ENCODE measurements around the gene IMMP1L.
A peak's percentile ranks its signal among the peaks of the same experiment; 100 is the strongest.

The IMMP1L gene

GRCh38 chr11:31509429-31510345, at the start of gene IMMP1L, which contains the start of gene ELP4:
Gene IMMP1L (minus strand): TSS chr11:31509622. CDS start chr11:31463276, 46,346 bp downstream.
Gene ELP4 (plus strand): TSS chr11:31509767. CDS start chr11:31509785, 18 bp downstream.
- no peaks in the 10 kb centered on the region for H4K20me1 ChIP-seq (ENCODE audit: insufficient read depth)
- no peak for TF ChIP-seq CTCF (conservative IDR thresholded peaks at IDR 0.05; ENCODE audit: low read depth, low read length)
- H3K4me2 ChIP-seq = peak within 1 kb of the TSS; percentile 96
- H3K4me3 ChIP-seq (IDR thresholded peaks at IDR 0.05; ENCODE audit: insufficient read depth, low read depth, low read length) = peak within 1 kb of the TSS; percentile 63
- no peaks in the 10 kb centered on the region for H3K27me3 ChIP-seq (ENCODE audit: insufficient read depth, low read depth)
- H3K4me1 ChIP-seq (ENCODE audit: low read depth, poor library complexity, severe bottlenecking) = peaks cover 10% of the 10 kb centered on the region
- no peaks in the 10 kb centered on the region for H3K36me3 ChIP-seq (ENCODE audit: insufficient read depth)
- H3K9ac ChIP-seq = peak within 1 kb of the TSS; percentile 89
- peak within 1 kb of the TSS; percentile 72 for H3K27ac ChIP-seq
- peaks cover 29% of the 10 kb centered on the region; the same call in 1 of the 2 replicates for H3K79me2 ChIP-seq (ENCODE audit: insufficient read depth, low read depth)
- peak within 1 kb of the TSS; percentile 93 for H2AFZ ChIP-seq (ENCODE audit: low read depth)

GRCh38 chr11:31558001-31558400, 48.6 kb upstream of the IMMP1L start:
- H3K36me3 ChIP-seq (ENCODE audit: insufficient read depth) = no peaks in the 10 kb centered on the region
- H3K27ac ChIP-seq = no peak overlapping the region
- no peak overlapping the region for H3K4me2 ChIP-seq
- H3K4me1 ChIP-seq (ENCODE audit: low read depth, poor library complexity, severe bottlenecking) = no peaks in the 10 kb centered on the region
- H3K9ac ChIP-seq = no peak overlapping the region
- H3K4me3 ChIP-seq (IDR thresholded peaks at IDR 0.05; ENCODE audit: insufficient read depth, low read depth, low read length) = no peak overlapping the region
- TF ChIP-seq CTCF (conservative IDR thresholded peaks at IDR 0.05; ENCODE audit: low read depth, low read length) = no peak
- H4K20me1 ChIP-seq (ENCODE audit: insufficient read depth) = no peaks in the 10 kb centered on the region
- H2AFZ ChIP-seq (ENCODE audit: low read depth) = no peak overlapping the region
- H3K79me2 ChIP-seq (ENCODE audit: insufficient read depth, low read depth) = no peaks in the 10 kb centered on the region
- H3K27me3 ChIP-seq (ENCODE audit: insufficient read depth, low read depth) = no peaks in the 10 kb centered on the region

GRCh38 chr11:31555938-31556337, 46.5 kb upstream of the IMMP1L start:
- H3K36me3 ChIP-seq (ENCODE audit: insufficient read depth) = no peaks in the 10 kb centered on the region
- H4K20me1 ChIP-seq (ENCODE audit: insufficient read depth) = no peaks in the 10 kb centered on the region
- H3K4me1 ChIP-seq (ENCODE audit: low read depth, poor library complexity, severe bottlenecking) = no peaks in the 10 kb centered on the region
- H3K79me2 ChIP-seq (ENCODE audit: insufficient read depth, low read depth) = no peaks in the 10 kb centered on the region
- no peak overlapping the region for H2AFZ ChIP-seq (ENCODE audit: low read depth)
- no peaks in the 10 kb centered on the region for H3K27me3 ChIP-seq (ENCODE audit: insufficient read depth, low read depth)
- no peak overlapping the region for H3K4me2 ChIP-seq
- H3K27ac ChIP-seq = no peak overlapping the region
- no peak overlapping the region for H3K9ac ChIP-seq
- H3K4me3 ChIP-seq (IDR thresholded peaks at IDR 0.05; ENCODE audit: insufficient read depth, low read depth, low read length) = no peak overlapping the region
- TF ChIP-seq CTCF (conservative IDR thresholded peaks at IDR 0.05; ENCODE audit: low read depth, low read length) = no peak

- Histone ChIP-seq H4K20me1 (ENCODE audit: insufficient read depth) (no peaks in the 10 kb centered on the region), H3K36me3 (ENCODE audit: insufficient read depth) (no peaks in the 10 kb centered on the region), H3K4me1 (ENCODE audit: low read depth, poor library complexity, severe bottlenecking) (no peaks in the 10 kb centered on the region), H3K27ac (no peak overlapping the region), H3K27me3 (ENCODE audit: insufficient read depth, low read depth) (no peaks in the 10 kb centered on the region), H3K4me3 (IDR thresholded peaks at IDR 0.05; ENCODE audit: insufficient read depth, low read depth, low read length) (no peak overlapping the region), H3K79me2 (ENCODE audit: insufficient read depth, low read depth) (no peaks in the 10 kb centered on the region), H3K9ac (no peak overlapping the region), H2AFZ (ENCODE audit: low read depth) (no peak overlapping the region), H3K4me2 (no peak overlapping the region)
- no peak for TF ChIP-seq CTCF (conservative IDR thresholded peaks at IDR 0.05; ENCODE audit: low read depth, low read length)
Observed at GRCh38 chr11:31542862-31543261, 33.4 kb upstream of the IMMP1L start.

Data from KMS-11 (cell line).